Left lung (tissue), 10 donors: ENCODE results near the gene BCR. TPM values are rescaled to one million over a fixed set of nuclear protein-coding genes. Genes with fewer than 3 reads are reported as not detected.

ENCODE experiments used
- ATAC-seq: fragments of 200-7000 bp; cut with Tn5 transposase; one replicate; pipeline ENCODE4 v1.9.1; 2020; ENCODE audit warnings: moderate library complexity
- DNase-seq, 4 donors: peaks; one replicate each; pipeline ENCODE4 v3.0.0-alpha.2; 2013 to 2020
- H3K27ac ChIP-seq, 2 donors: fragments of 200-600 bp; sonication (generic) in 1 of 2; one replicate each; pipeline versions ENCODE4 v1.5.0 to v1.8.0; 2020 to 2021
- H3K27me3 ChIP-seq, 2 donors: fragments of 200-600 bp; sonication (generic) in 1 of 2; one replicate each; pipeline versions ENCODE4 v1.5.0 to v1.8.0; 2020 to 2021
- H3K36me3 ChIP-seq, 2 donors: fragments of 200-600 bp; sonication (generic) in 1 of 2; one replicate each; pipeline versions ENCODE4 v1.5.0 to v1.8.0; 2020 to 2021
- H3K4me1 ChIP-seq, 2 donors: fragments of 200-600 bp; one replicate each; pipeline ENCODE4 v1.8.0; 2021
- H3K4me3 ChIP-seq, 2 donors: fragments of 200-600 bp; sonication (generic) in 1 of 2; one replicate each; pipeline versions ENCODE4 v1.5.0 to v1.8.0; 2020 to 2021; ENCODE audit warnings: mild to moderate bottlenecking in 1 of 2
- H3K9me3 ChIP-seq, 2 donors: fragments of 200-600 bp; sonication (generic) in 1 of 2; one replicate each; pipeline versions ENCODE4 v1.5.0 to v1.8.0; 2020 to 2021
- intact Hi-C, 2 donors: fragments of 100-400 bp; cut with DNase I; formaldehyde crosslinking; loops; one replicate each; pipeline versions ENCODE4 v1.11.2 to v1.14.2; 2022
- polyA plus RNA-seq, 6 donors: library from polyadenylated mRNA; unstranded; fragments of 120-200 nt; gene quantifications; one replicate each; pipeline ENCODE4 v1.2.1, GENCODE V29; 2013; ENCODE audit not compliant: insufficient read length in 6 of 6
- total RNA-seq, 2 donors: library from RNA; stranded (reverse); fragmentation: NEBNext Ultra II Directional; extraction: Animal tissue kit (Norgen Biotek cat#: 25700); gene quantifications; one replicate each; pipeline ENCODE4 v1.2.1, GENCODE V29; 2021
- TF ChIP-seq, protein P1 (sequence below), 2 donors: fragments of 200-600 bp; sonication (generic) in 1 of 2; IDR thresholded peaks; one replicate each; pipeline versions ENCODE4 v1.5.0 to v1.8.0; 2021; ENCODE audit warnings: antibody characterized with exemption in 2 of 2
- donor health status: DM: no; HTN: yes; CAD: no.
- donor health status: DM: no; HTN: no; CAD: no.

The BCR gene
- total and polyA plus RNA-seq, 8 donors = 41.1 to 70.4 (median 48.9) TPM

DNA sequence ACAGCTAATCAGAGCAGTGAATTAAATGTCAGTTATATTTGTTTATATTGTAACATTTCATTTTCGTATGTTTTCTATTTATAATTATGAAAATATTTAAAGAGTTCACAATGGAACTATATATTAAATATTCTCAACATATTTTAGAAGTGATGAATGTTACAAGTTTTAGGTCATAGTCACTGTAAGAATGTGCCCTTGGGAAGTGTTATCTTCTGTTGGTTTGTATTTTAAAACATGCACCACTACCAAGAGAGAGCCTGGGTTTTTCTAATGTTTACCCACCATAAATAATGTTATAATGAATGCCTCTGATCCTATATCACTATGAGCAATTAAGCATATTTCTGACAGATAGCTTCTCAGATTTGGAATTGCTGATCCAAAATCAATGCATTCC lies 171.0 kb downstream of the BCR start:
- TF ChIP-seq, protein P1, sequence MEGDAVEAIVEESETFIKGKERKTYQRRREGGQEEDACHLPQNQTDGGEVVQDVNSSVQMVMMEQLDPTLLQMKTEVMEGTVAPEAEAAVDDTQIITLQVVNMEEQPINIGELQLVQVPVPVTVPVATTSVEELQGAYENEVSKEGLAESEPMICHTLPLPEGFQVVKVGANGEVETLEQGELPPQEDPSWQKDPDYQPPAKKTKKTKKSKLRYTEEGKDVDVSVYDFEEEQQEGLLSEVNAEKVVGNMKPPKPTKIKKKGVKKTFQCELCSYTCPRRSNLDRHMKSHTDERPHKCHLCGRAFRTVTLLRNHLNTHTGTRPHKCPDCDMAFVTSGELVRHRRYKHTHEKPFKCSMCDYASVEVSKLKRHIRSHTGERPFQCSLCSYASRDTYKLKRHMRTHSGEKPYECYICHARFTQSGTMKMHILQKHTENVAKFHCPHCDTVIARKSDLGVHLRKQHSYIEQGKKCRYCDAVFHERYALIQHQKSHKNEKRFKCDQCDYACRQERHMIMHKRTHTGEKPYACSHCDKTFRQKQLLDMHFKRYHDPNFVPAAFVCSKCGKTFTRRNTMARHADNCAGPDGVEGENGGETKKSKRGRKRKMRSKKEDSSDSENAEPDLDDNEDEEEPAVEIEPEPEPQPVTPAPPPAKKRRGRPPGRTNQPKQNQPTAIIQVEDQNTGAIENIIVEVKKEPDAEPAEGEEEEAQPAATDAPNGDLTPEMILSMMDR (IDR thresholded peaks at IDR 0.05) = no peak
- Histone ChIP-seq H3K4me3 (no peak overlapping the region), H3K27me3 (peaks cover 0 to 22% of the 10 kb centered on the region in 2 donors), H3K36me3 (no peaks in the 10 kb centered on the region), H3K27ac (no peak overlapping the region), H3K4me1 (no peaks in the 10 kb centered on the region), H3K9me3 (no peaks in the 10 kb centered on the region)
- no peak for DNase-seq
- no peak for ATAC-seq
- intact Hi-C loops = no loop called here

DNA sequence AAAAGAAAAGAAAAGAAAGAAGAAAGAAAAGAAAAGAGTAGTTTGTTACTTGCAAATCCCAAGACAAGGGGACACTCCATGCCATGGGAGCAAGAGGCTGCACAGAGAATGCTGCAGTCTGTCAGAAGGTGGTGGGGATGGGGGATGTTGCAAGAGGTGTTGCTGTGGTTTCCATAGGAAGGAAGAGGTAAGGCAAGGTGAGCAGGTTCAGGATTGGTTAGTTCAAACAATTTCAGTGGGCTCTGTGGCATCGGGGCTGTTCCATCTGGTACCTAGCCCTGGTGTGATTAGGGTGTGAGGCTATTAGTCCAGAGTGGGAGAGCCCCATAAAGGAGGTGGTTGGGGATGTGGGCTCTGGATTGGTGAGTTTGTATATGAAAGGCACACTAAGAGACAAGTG lies 172.7 kb downstream of the BCR start:
- no peak overlapping the region for H3K4me3 ChIP-seq
- H3K27me3 ChIP-seq = peaks cover 0 to 22% of the 10 kb centered on the region in 2 donors
- TF ChIP-seq, protein P1 (IDR thresholded peaks at IDR 0.05) = no peak
- no peaks in the 10 kb centered on the region for H3K9me3 ChIP-seq
- intact Hi-C loops = no loop called here
- no peaks in the 10 kb centered on the region for H3K4me1 ChIP-seq
- H3K27ac ChIP-seq = no peak overlapping the region
- DNase-seq = no peak
- no peak for ATAC-seq
- H3K36me3 ChIP-seq = no peaks in the 10 kb centered on the region

DNA sequence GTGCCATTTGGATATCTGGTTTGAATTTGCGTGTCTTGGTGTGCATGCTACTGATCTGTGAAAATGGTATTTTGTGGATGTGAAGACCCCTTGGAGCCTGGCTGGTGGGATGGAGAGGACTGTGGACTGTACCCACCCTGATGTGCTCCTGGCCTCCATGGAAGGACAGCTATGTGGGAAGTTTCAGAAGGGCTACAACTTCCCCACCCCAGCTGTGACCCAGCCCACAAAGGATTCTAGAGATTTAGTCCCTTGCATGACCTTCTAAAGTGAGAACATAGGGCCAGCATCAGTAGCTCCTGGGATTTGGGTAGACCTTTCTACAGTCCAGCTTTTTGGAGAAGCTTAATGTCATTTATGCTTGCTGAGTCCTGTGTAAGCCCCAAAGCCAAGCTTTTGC lies 173.4 kb downstream of the BCR start:
- DNase-seq = no peak
- TF ChIP-seq, protein P1 (IDR thresholded peaks at IDR 0.05) = no peak
- no peak for ATAC-seq

DNA sequence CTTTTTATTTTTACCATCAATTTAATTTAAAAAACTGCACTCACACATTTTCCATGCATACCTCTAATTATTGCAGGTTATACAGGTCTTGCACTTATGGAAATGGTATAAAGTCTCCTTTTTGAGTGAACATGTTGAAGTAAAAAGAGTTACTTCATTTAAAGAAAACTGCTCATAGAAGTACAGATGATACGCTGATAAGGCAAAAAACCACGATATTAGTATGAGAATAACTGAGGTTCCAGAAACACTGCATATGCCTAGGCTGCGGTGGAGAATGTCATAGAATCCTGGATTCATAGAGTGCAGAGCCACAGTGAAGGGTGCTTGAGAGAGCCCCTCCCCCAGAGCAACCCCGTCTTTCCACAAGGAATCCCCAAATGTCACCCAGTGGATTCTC lies 175.8 kb downstream of the BCR start:
- ATAC-seq = no peak
- DNase-seq = no peak
- Histone ChIP-seq H3K4me1 (no peaks in the 10 kb centered on the region), H3K4me3 (no peak overlapping the region), H3K27me3 (peaks cover 0 to 22% of the 10 kb centered on the region in 2 donors), H3K36me3 (no peaks in the 10 kb centered on the region), H3K9me3 (no peaks in the 10 kb centered on the region), H3K27ac (no peak overlapping the region)
- intact Hi-C loops = no loop called here
- TF ChIP-seq, protein P1 (IDR thresholded peaks at IDR 0.05) = no peak

More for the DNA sequence above, 173.4 kb downstream of the BCR start:
- Histone ChIP-seq H3K9me3 (no peaks in the 10 kb centered on the region), H3K4me3 (no peak overlapping the region), H3K27me3 (peaks cover 0 to 22% of the 10 kb centered on the region in 2 donors), H3K4me1 (no peaks in the 10 kb centered on the region), H3K36me3 (no peaks in the 10 kb centered on the region), H3K27ac (no peak overlapping the region)
- intact Hi-C loops = no loop called here

DNA sequence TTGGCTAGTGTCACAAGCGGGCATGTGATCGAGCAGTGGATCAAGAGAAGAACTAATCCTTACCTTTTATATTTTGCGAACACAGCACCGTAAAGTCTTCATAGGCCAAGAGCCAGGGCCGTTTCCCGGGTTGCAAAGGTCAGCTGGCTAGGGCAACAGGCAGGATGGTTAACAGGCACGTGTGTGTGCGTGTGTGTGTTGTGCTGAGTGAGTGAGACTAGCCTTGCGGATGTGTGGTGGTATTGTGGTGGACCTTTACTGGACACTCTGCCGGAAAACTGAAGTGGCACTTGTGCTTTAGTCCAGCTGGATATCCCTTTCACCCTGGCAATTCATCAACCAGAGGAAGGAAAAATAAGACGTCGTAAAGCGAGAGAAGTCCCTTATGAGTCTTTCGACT lies 176.7 kb downstream of the BCR start:
- Histone ChIP-seq H3K4me3 (no peak overlapping the region), H3K27ac (no peak overlapping the region), H3K9me3 (no peaks in the 10 kb centered on the region), H3K4me1 (no peaks in the 10 kb centered on the region), H3K36me3 (no peaks in the 10 kb centered on the region), H3K27me3 (peaks cover 0 to 18% of the 10 kb centered on the region in 2 donors)
- no peak for ATAC-seq
- no peak for DNase-seq
- TF ChIP-seq, protein P1 (IDR thresholded peaks at IDR 0.05) = no peak
- intact Hi-C loops = no loop called here
